ENCODE data around the gene DAAM2.

GRCh38 chr6:39754514-39755115, 37.6 kb upstream of the DAAM2 start:
- TF ChIP-seq SP1 (CRISPR knock-in tag; IDR thresholded peaks at IDR 0.05) (no peak), MTA3 (IDR thresholded peaks at IDR 0.05; ENCODE audit: borderline replicate concordance) (no peak), IRF1 (CRISPR knock-in tag; IDR thresholded peaks at IDR 0.05; ENCODE audit: borderline replicate concordance) (no peak), BDP1 (IDR thresholded peaks at IDR 0.05; ENCODE audit: insufficient read depth, insufficient read length) (no peak), KAT2B (IDR thresholded peaks at IDR 0.05; ENCODE audit: low read depth, low read length) (no peak), ARID4B (CRISPR knock-in tag; IDR thresholded peaks at IDR 0.05) (no peak), MCM2 (IDR thresholded peaks at IDR 0.05; ENCODE audit: low read depth) (no peak), LCOR (CRISPR knock-in tag; IDR thresholded peaks at IDR 0.05) (no peak), ATF3 (IDR thresholded peaks at IDR 0.05) (no peak), ATF3 (CRISPR knock-in tag; conservative IDR thresholded peaks at IDR 0.05) (no peak), CBX3 (IDR thresholded peaks at IDR 0.05; ENCODE audit: borderline replicate concordance in 1 of 2, low read length in 2 of 2) (no peak), ZC3H8 (IDR thresholded peaks at IDR 0.05) (no peak), POLR2A (conservative IDR thresholded peaks at IDR 0.05) (no peak), CHD1 (IDR thresholded peaks at IDR 0.05; ENCODE audit: low read length) (no peak)
